HepG2 (cell line): ENCODE results near the gene HSD3B1. TPM values are rescaled to one million over a fixed set of nuclear protein-coding genes. Genes with fewer than 3 reads are reported as not detected.

Source experiments
- ASH2L ChIP-seq: fragments of 300-600, 200-600 bp; sonication (generic); IDR thresholded peaks from 2 replicates; pipeline ENCODE4 v1.7.0; 2017; ENCODE audit warnings: low read depth, mild to moderate bottlenecking, moderate library complexity, mixed read lengths, low read length; ENCODE audit not compliant: insufficient read length
- HMG20A ChIP-seq: IDR thresholded peaks from 2 replicates; pipeline ENCODE4 v1.6.1; 2016; ENCODE audit warnings: borderline replicate concordance
- HNRNPL ChIP-seq: fragments of 200-400 bp; formaldehyde crosslinking; IDR thresholded peaks from 2 replicates; pipeline ENCODE4 v1.6.1; 2017; ENCODE audit warnings: mild to moderate bottlenecking, low read depth, low read length
- PAWR ChIP-seq: sonication (generic); formaldehyde crosslinking; IDR thresholded peaks from 2 replicates; pipeline ENCODE4 v1.4.0; 2020; ENCODE audit warnings: missing genetic modification reagents, mild to moderate bottlenecking, borderline replicate concordance
- SAFB2 ChIP-seq: sonication (generic); formaldehyde crosslinking; IDR thresholded peaks from 2 replicates; pipeline ENCODE4 v1.5.1; 2020; ENCODE audit warnings: missing genetic modification reagents, low read depth, mild to moderate bottlenecking, borderline replicate concordance
- ZNF577 ChIP-seq: sonication (generic); formaldehyde crosslinking; IDR thresholded peaks from 2 replicates; pipeline ENCODE4 v1.4.0; 2020; ENCODE audit warnings: mild to moderate bottlenecking, low read depth, missing genetic modification reagents, borderline replicate concordance
- polyA plus RNA-seq, 8 experiments: library from polyadenylated mRNA; depleted of rRNA in 3 of 8; stranded (reverse) in 7 of 8; unstranded in 1 of 8; fragments of >200 nt; fragmentation: Illumina TruSeq in 4 of 8; extraction: Trizol in 4 of 8; gene quantifications; 2 replicates each; pipeline versions ENCODE4 v1.2.1 to v1.2.3, GENCODE V29; 2011 to 2016; ENCODE audit warnings: low read depth in 4 of 8, missing spikeins in 1 of 8, mixed read lengths in 1 of 8; ENCODE audit not compliant: insufficient read depth in 1 of 8
- total RNA-seq, 5 experiments: library from RNA; depleted of rRNA; stranded (reverse); fragments of >200 nt; fragmentation: Illumina TruSeq; extraction: Trizol; gene quantifications; 2 replicates each; pipeline ENCODE4 v1.2.3, GENCODE V29; 2016; ENCODE audit warnings: low read depth in 1 of 5
- TF ChIP-seq, protein P1 (sequence below): sonication (generic); formaldehyde crosslinking; IDR thresholded peaks from 2 replicates; pipeline ENCODE4 v1.4.0; 2020; ENCODE audit warnings: missing genetic modification reagents, borderline replicate concordance
- TF ChIP-seq, protein P2 (sequence below): sonication (generic); formaldehyde crosslinking; IDR thresholded peaks from 2 replicates; pipeline ENCODE4 v1.8.1; 2023; ENCODE audit warnings: mild to moderate bottlenecking, missing genetic modification reagents

Gene HSD3B1
- total and polyA plus RNA-seq, 2 of the 13 experiments (the other 11 are each of a cell fraction or from before 2014, with no cell fraction given): not detected

DNA sequence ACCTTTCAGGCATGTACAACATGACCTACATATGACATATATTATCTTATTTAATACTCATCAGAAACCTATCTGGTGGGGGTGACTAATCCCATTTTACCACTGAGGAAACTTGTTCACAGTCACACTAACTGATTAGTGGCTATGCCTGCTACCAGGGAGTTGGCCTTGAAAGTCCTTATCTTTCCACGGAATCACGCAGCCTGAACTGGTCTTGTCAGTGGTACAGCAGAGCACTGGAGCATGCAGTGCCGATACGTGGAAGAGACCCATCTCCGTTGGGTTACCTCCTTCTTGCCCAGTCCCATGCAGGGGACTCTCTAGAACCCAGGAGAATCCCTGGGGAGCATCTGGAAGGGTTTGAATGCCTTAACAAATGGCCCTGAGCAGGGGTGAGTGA is 8.2 kb downstream of the HSD3B1 start (continued):
- TF ChIP-seq ASH2L (no peak), ZNF577 (CRISPR knock-in tag) (no peak), PAWR (no peak), SAFB2 (no peak), HMG20A (no peak), HNRNPL (no peak)
- TF ChIP-seq, protein P1, sequence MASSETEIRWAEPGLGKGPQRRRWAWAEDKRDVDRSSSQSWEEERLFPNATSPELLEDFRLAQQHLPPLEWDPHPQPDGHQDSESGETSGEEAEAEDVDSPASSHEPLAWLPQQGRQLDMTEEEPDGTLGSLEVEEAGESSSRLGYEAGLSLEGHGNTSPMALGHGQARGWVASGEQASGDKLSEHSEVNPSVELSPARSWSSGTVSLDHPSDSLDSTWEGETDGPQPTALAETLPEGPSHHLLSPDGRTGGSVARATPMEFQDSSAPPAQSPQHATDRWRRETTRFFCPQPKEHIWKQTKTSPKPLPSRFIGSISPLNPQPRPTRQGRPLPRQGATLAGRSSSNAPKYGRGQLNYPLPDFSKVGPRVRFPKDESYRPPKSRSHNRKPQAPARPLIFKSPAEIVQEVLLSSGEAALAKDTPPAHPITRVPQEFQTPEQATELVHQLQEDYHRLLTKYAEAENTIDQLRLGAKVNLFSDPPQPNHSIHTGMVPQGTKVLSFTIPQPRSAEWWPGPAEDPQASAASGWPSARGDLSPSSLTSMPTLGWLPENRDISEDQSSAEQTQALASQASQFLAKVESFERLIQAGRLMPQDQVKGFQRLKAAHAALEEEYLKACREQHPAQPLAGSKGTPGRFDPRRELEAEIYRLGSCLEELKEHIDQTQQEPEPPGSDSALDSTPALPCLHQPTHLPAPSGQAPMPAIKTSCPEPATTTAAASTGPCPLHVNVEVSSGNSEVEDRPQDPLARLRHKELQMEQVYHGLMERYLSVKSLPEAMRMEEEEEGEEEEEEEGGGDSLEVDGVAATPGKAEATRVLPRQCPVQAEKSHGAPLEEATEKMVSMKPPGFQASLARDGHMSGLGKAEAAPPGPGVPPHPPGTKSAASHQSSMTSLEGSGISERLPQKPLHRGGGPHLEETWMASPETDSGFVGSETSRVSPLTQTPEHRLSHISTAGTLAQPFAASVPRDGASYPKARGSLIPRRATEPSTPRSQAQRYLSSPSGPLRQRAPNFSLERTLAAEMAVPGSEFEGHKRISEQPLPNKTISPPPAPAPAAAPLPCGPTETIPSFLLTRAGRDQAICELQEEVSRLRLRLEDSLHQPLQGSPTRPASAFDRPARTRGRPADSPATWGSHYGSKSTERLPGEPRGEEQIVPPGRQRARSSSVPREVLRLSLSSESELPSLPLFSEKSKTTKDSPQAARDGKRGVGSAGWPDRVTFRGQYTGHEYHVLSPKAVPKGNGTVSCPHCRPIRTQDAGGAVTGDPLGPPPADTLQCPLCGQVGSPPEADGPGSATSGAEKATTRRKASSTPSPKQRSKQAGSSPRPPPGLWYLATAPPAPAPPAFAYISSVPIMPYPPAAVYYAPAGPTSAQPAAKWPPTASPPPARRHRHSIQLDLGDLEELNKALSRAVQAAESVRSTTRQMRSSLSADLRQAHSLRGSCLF (CRISPR knock-in tag): no peak
- TF ChIP-seq, protein P2, sequence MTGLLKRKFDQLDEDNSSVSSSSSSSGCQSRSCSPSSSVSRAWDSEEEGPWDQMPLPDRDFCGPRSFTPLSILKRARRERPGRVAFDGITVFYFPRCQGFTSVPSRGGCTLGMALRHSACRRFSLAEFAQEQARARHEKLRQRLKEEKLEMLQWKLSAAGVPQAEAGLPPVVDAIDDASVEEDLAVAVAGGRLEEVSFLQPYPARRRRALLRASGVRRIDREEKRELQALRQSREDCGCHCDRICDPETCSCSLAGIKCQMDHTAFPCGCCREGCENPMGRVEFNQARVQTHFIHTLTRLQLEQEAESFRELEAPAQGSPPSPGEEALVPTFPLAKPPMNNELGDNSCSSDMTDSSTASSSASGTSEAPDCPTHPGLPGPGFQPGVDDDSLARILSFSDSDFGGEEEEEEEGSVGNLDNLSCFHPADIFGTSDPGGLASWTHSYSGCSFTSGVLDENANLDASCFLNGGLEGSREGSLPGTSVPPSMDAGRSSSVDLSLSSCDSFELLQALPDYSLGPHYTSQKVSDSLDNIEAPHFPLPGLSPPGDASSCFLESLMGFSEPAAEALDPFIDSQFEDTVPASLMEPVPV (CRISPR knock-in tag): no peak
- TF ChIP-seq, all 625 proteins: peak for 0
